A549 (cell line): Measurements from ENCODE around the gene PLCB1.

Experiments used
- NPAS2 ChIP-seq: fragments of 250-450 bp; sonication (Bioruptor Pico); IDR thresholded peaks from 2 replicates; pipeline ENCODE4 v1.8.0; 2022; ENCODE audit warnings: mild to moderate bottlenecking, moderate library complexity, borderline replicate concordance
- TF ChIP-seq, protein P1 (sequence below): IDR thresholded peaks from 2 replicates; pipeline ENCODE4 v1.6.1; 2012

DNA sequence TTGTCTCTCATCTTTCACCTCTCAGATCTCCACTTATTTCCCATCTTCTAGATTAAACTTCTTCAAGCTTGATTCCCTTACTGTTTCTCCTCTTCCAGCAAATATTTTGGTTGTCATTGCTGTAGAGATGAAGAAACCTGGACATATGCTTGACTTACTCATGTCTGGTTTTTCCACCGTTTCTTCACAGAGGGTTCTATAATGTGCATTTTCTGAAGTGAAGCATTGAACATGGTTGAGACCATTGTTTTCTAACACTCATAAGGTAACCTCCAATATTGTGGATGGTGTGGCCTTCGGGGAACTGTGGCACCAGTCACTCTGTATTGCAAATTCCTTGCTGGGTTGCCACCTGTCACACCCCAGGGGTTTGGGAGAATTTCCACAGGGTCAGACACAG lies 237.2 kb downstream of the PLCB1 start:
- TF ChIP-seq, protein P1, sequence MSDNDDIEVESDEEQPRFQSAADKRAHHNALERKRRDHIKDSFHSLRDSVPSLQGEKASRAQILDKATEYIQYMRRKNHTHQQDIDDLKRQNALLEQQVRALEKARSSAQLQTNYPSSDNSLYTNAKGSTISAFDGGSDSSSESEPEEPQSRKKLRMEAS: no peak
- TF ChIP-seq NPAS2 (CRISPR knock-in tag): no peak
